ENCODE results near the gene GPR132.

The GPR132 gene

DNA sequence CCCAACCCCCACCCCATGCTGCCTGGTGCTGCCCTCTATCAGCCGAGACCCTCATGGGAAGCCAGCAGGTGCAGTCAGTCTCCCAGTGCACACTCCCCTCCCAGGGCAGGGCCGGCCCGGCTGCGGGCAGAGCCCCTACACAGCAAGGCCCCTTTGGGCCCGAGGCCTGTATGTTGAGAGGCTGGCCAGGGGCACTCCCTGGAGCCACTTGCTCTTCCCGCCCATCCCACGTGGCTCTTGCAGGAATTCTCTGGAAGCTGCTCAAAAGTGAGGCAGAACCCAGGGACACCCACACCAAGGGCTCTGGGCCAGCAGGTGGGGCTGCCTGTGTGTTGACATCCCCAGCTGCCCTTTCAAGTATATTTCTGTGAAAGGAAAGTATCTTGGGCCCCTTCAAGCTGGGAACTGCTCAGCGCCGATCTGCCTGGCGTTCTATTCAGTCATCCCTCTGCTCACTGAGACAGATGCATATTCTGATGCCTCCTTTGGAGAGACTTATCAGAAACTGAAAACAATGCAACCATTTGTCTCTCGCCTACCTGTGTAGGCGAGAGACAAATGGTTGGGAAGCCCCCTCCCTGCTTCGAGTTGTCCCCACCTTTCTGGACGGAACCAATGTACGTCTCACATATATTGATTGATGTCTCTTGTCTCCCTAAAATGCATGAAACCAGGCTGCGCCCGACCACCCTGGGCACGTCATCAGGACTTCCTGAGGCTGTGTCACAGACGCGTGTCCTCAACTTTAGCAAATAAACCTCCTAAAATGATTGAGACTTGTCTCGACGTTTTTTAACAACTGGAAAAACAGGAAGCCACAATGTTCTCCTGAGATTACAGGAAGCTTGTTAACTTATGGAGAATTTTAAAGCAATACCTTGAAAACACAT lies 6.0 kb downstream of the GPR132 start:
- TF ChIP-seq, protein P1, sequence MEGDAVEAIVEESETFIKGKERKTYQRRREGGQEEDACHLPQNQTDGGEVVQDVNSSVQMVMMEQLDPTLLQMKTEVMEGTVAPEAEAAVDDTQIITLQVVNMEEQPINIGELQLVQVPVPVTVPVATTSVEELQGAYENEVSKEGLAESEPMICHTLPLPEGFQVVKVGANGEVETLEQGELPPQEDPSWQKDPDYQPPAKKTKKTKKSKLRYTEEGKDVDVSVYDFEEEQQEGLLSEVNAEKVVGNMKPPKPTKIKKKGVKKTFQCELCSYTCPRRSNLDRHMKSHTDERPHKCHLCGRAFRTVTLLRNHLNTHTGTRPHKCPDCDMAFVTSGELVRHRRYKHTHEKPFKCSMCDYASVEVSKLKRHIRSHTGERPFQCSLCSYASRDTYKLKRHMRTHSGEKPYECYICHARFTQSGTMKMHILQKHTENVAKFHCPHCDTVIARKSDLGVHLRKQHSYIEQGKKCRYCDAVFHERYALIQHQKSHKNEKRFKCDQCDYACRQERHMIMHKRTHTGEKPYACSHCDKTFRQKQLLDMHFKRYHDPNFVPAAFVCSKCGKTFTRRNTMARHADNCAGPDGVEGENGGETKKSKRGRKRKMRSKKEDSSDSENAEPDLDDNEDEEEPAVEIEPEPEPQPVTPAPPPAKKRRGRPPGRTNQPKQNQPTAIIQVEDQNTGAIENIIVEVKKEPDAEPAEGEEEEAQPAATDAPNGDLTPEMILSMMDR (conservative IDR thresholded peaks at IDR 0.05; ENCODE audit: low read depth, low read length): no peak
- H3K4me3 ChIP-seq (ENCODE audit: low read depth, low read length): no peak overlapping the region
- no peak for DNase-seq (ENCODE audit: low read depth)

DNA sequence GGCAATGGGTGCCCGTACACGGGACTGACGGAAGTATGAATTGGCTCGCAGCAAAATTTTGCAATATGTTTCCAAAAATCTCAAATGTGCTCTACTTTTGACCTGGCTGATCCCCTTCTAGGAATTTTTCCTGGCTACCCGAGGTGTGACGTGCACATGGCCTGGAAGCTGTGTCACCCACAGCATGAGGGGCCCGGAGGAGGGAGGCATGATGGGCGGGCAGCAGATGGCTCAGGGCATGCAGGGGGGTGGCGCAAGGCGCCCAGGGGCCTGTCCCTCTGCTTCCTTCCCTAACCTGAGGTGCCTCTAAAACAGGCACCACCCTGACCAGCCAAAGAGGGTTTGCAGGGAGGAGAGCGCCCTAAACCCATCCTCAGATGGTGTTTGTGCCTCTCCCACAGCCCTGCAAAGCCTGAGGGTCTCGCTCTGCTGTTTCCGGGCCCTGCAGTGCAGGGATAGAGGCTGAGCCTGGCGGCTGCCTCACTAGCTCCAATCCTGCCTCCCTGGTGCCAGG lies 6.7 kb downstream of the GPR132 start:
- H3K4me3 ChIP-seq (ENCODE audit: low read depth, low read length): no peak overlapping the region
- TF ChIP-seq, protein P1 (conservative IDR thresholded peaks at IDR 0.05; ENCODE audit: low read depth, low read length): no peak
- DNase-seq (ENCODE audit: low read depth): no peak

DNA sequence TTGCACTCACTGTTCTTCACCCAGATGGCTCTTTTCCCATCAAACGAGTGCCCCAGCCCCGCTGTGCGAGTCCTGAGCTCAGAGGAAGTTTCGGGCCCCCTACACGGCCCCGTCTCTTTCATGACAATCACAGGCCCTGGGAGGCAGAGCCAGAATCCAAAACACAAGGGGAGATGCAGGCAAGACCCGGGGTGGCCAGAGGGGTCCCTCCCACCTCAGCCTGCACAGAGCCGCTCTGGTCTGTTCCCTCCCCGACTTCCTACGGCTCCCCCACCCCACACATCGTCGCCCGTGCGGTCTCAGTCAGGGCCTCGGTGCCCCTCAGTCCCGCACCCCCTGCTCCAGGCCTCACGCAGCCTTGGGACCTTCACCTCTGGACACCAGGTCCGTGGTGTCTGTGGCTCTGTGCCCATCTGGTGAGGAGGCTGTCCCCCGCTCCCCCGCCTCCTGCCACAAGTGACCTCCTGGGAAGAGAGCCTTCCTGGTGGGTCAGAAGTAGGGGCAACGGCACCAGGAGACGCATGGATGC lies 8.9 kb downstream of the GPR132 start:
- no peak overlapping the region for H3K4me3 ChIP-seq (ENCODE audit: low read depth, low read length)
- TF ChIP-seq, protein P1 (conservative IDR thresholded peaks at IDR 0.05; ENCODE audit: low read depth, low read length): no peak
- DNase-seq (ENCODE audit: low read depth): no peak

DNA sequence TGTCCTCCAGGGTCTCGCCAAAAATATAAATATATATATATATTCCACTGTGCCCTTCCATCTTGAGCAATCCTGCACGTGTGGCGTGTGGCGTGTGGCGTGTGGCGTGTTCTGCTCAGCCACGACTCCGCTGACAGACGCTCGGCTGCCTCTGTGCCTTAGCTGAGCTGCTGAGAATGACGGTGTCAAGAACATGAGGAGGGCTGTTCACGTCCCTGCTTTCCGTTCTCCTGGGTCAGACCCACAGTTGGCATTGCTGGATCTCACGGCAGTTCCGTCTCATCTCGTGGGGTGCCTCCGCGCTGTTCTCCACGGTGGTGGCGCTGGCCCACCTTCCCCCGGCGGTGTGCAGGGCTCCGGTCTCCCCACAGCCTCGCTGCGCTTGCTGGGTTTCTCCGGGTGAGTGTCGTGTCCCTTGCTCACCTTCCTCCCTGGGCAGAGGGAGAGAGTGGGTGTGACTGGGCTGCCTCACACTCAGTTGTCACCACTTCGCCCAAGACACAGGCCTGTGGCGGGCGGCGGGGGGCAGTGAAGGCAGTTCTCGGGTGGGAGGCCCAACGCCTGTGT lies 9.4 kb downstream of the GPR132 start:
- no peak overlapping the region for H3K4me3 ChIP-seq (ENCODE audit: low read depth, low read length)
- TF ChIP-seq, protein P1 (conservative IDR thresholded peaks at IDR 0.05; ENCODE audit: low read depth, low read length): no peak
- DNase-seq (ENCODE audit: low read depth): no peak

DNA sequence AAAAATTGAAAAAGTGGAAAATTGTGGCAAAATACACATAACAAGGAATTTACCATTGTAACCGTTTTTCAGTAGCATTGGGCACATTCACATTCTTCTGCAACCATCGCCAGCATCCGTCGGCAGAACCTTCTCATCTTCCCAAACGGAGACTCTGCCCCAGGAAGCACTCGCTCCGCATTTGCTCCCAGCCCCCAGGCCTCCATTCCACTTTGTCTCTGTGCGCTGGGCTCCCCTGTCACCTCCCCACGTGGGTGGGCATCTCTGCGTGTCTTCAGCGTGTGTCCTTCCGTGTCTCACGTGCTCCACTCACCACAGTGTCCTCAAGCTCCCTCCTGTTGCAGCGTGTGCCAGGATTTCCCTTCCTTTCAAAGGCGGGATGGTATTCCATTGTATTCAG lies 9.9 kb downstream of the GPR132 start:
- TF ChIP-seq, protein P1 (conservative IDR thresholded peaks at IDR 0.05; ENCODE audit: low read depth, low read length): no peak
- H3K4me3 ChIP-seq (ENCODE audit: low read depth, low read length): no peak overlapping the region
- no peak for DNase-seq (ENCODE audit: low read depth)

DNA sequence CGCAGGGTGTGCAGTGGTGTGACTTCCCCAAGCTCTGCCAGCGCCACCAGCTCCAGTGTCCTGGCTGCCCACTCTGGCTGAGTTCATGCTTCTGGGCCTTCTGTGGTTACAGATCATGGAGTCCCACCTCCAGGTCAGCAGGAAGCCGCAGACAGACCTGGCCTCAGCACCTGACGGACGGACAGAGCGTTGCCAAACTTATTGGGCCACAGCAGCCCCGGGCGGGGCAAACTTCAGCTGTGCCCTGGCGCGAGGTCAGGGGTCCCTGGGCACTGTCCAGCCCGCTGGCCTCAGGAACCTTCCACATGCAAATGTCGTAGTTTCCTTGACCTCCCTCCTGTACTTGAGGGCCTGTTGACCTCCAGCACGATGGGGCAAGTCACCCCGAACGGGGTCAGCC lies 11.2 kb downstream of the GPR132 start:
- TF ChIP-seq, protein P1 (conservative IDR thresholded peaks at IDR 0.05; ENCODE audit: low read depth, low read length): no peak
- no peak overlapping the region for H3K4me3 ChIP-seq (ENCODE audit: low read depth, low read length)
- DNase-seq (ENCODE audit: low read depth): no peak
